Skeletal muscle tissue (tissue), 4 donors: Measurements from ENCODE around the gene OR56A5. TPM values are rescaled to one million over a fixed set of nuclear protein-coding genes. Genes with fewer than 3 reads are reported as not detected.

Experiments used
- H3K27ac ChIP-seq: one replicate; pipeline ENCODE4 v1.7.0; 2013; ENCODE audit warnings: mild to moderate bottlenecking, low read depth, low read length, inconsistent platforms
- H3K27me3 ChIP-seq, 3 donors: one replicate each; pipeline ENCODE4 v1.7.0; 2013; ENCODE audit warnings: low read length in 3 of 3; ENCODE audit not compliant: control insufficient read depth in 3 of 3, insufficient read depth in 3 of 3
- H3K36me3 ChIP-seq, 3 donors: one replicate each; pipeline ENCODE4 v1.7.0; 2013; ENCODE audit warnings: low read length in 3 of 3; ENCODE audit not compliant: control insufficient read depth in 3 of 3, insufficient read depth in 3 of 3
- H3K4me1 ChIP-seq, 3 donors: one replicate each; pipeline ENCODE4 v1.7.0; 2013; ENCODE audit warnings: low read length in 3 of 3, mild to moderate bottlenecking in 3 of 3; ENCODE audit not compliant: control insufficient read depth in 3 of 3, insufficient read depth in 3 of 3
- H3K4me3 ChIP-seq, 3 donors: one replicate each; pipeline ENCODE4 v1.7.0; 2013; ENCODE audit warnings: low read length in 3 of 3
- H3K9ac ChIP-seq, 3 donors: one replicate each; pipeline ENCODE4 v1.7.0; 2013; ENCODE audit warnings: low read length in 3 of 3, mild to moderate bottlenecking in 3 of 3, moderate library complexity in 2 of 3, low read depth in 1 of 3
- H3K9me3 ChIP-seq, 3 donors: one replicate each; pipeline ENCODE4 v1.7.0; 2013; ENCODE audit warnings: low read length in 3 of 3; ENCODE audit not compliant: control insufficient read depth in 3 of 3
- total RNA-seq: library from RNA; depleted of rRNA; stranded (reverse); fragments of >200 nt; gene quantifications from one replicate; pipeline ENCODE4 v1.2.3, GENCODE V29; 2014
- donor health status: Osteomylitis.

Gene OR56A5
- total RNA-seq, 1 donor from 2014 or later: not detected

GRCh38 chr11:5937868-5938602 lies 30.3 kb downstream of the OR56A5 start:
- H3K27ac ChIP-seq: no peak overlapping the region
- H3K36me3 ChIP-seq: no peaks in the 10 kb centered on the region
- no peaks in the 10 kb centered on the region for H3K27me3 ChIP-seq
- no peak overlapping the region for H3K4me3 ChIP-seq
- H3K4me1 ChIP-seq: no peaks in the 10 kb centered on the region
- peaks cover 0 to 3% (median 0%) of the 10 kb centered on the region in 3 donors for H3K9me3 ChIP-seq
- no peak overlapping the region for H3K9ac ChIP-seq

DNA sequence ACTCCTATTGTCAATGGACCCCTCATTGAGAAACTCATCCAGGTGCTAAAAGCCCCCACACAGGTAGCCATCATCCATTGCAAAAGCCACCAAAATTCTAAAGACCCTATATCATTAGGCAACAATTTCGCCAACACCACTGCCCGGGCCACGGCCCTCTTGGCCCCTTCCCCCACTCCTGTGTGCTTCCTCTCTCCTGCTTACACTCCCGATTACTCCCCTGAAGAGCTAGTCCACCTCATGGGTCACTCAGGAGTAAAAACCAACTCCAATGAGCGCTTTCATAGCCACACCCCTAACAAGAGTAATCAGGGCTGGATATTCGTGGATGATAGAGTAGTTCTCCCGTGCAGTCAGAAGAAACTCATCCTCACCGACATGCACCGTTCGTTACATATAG lies 35.2 kb downstream of the OR56A5 start:
- Histone ChIP-seq H3K36me3 (no peaks in the 10 kb centered on the region), H3K9ac (no peak overlapping the region), H3K4me3 (no peak overlapping the region), H3K27ac (no peak overlapping the region), H3K4me1 (no peaks in the 10 kb centered on the region), H3K27me3 (no peaks in the 10 kb centered on the region), H3K9me3 (peaks cover 0 to 10% (median 0%) of the 10 kb centered on the region in 3 donors)

- Histone ChIP-seq H3K27ac (no peak overlapping the region), H3K36me3 (no peaks in the 10 kb centered on the region), H3K27me3 (no peaks in the 10 kb centered on the region), H3K9me3 (peaks cover 0 to 9% (median 0%) of the 10 kb centered on the region in 3 donors), H3K4me3 (no peak overlapping the region), H3K9ac (no peak overlapping the region), H3K4me1 (no peaks in the 10 kb centered on the region)
Measured at GRCh38 chr11:5932671-5933070, 35.6 kb downstream of the OR56A5 start.

DNA sequence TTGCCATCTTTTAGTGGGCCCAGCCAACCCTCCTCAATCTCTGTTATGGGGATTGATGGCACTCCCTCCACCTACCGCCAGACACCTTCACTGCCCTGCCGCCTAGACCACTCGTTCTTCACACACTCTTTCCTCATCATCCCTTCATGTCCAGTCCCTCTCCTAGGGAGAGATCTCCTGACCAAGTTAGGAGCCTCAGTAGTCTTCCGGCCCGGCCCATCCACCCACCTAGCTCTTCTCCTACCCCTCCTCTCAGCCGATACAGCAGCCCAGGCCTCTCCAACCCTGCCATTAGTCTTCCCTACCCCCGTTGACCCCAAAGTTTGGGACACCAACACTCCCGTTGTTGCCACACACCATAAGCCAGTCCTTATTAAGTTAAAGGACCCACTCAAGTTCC lies 37.2 kb downstream of the OR56A5 start:
- Histone ChIP-seq H3K27ac (no peak overlapping the region), H3K4me1 (no peaks in the 10 kb centered on the region), H3K36me3 (no peaks in the 10 kb centered on the region), H3K27me3 (no peaks in the 10 kb centered on the region), H3K9ac (no peak overlapping the region), H3K4me3 (no peak overlapping the region), H3K9me3 (peaks cover 0 to 7% (median 0%) of the 10 kb centered on the region in 3 donors)

DNA sequence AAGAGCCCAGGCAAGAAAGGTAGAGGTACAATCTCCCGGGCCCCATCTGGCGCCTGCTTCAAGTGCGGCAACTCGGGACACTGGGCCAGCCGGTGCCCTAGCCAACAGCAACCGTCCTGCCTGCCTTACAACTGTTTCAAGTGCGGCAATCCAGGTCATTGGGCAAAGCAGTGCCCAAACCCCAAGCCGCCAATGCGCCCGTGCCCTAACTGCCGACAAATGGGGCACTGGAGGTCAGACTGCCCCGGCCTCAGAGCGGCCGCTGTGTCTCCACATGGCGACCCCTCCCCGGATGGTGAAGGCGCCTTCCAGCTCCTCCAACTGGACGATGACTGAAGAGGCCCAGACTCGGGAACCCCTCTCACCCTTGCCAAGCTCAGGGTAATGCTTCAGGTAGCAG lies 37.7 kb downstream of the OR56A5 start:
- no peak overlapping the region for H3K4me3 ChIP-seq
- no peaks in the 10 kb centered on the region for H3K27me3 ChIP-seq
- no peaks in the 10 kb centered on the region for H3K36me3 ChIP-seq
- no peaks in the 10 kb centered on the region for H3K4me1 ChIP-seq
- H3K9ac ChIP-seq: no peak overlapping the region
- no peak overlapping the region for H3K27ac ChIP-seq
- peaks cover 0 to 7% (median 0%) of the 10 kb centered on the region in 3 donors for H3K9me3 ChIP-seq

DNA sequence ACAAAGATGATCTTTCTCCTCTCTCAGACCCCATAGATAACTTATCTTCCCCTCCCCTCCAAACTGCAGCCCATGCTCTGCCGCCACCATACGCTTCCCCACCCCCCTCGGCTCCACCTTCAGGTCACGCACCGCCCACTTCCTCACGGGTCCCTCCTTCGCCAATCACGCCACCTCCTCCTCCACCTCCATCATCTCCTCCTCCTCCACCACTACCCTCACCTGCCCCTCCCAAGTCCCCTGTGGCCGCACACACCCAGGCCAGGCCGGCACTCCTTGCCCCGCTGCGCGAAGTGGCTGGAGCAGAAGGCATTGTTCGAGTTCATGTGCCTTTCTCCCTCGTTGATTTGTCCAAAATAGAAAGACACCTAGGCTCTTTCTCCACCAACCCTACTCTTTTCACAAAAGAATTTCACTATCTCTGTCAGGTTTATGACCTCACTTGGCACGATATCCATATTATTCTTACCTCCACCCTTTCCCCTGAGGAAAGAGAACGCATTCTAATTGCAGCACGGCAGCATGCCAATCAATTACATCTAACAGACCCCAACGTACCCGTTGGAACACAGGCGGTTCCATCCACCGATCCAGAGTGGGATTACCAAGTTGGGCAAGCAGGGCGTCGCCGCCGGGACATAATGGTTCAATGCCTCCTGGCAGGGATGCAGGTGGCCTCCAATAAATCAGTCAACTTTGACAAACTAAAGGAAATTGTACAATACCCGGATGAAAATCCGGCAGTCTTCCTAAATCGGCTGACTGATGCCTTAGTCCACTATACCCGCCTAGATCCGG lies 38.5 kb downstream of the OR56A5 start:
- Histone ChIP-seq H3K27me3 (no peaks in the 10 kb centered on the region), H3K27ac (no peak overlapping the region), H3K4me1 (no peaks in the 10 kb centered on the region), H3K9me3 (peaks cover 0 to 7% (median 0%) of the 10 kb centered on the region in 3 donors), H3K9ac (no peak overlapping the region), H3K36me3 (no peaks in the 10 kb centered on the region), H3K4me3 (no peak overlapping the region)

DNA sequence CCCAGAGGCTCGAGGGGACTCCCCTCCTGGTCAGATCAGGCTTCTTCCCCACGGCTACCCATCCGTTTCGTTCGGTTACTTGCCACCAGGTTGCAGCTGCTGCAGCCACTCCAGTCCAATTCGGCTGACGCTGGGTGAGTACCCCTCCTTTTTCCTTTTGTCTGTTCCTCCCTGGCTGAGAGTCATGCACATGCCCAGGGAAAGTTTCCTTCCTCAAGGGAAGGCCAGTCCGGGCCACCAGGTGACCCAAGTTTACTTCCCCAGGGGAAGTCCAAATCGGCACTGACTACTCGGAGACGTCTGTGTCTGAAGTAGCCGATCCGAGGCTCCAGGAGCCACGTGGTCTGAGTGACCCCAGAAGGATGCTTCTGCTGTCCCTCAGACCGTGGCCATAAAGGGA lies 39.5 kb downstream of the OR56A5 start:
- Histone ChIP-seq H3K36me3 (no peaks in the 10 kb centered on the region), H3K9me3 (peaks cover 0 to 7% (median 0%) of the 10 kb centered on the region in 3 donors)

DNA sequence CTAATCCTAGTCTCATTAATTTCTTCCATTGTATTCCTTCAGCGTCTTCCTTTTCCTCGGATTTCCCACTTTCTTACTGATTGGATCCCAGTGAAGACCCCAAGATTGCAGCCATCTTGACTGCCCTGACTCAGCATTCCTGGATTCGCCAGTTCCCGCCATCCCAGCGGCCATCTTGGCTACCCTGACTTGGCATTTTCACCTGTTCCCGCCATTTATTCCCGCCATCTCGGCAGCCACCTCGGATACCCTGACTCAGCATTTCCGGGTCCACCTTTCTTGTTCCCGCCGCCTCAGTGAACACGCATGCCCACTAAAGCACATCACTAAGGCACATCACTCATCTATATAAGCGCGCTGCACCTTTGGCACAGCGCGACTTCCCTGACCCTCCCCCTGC lies 40.0 kb downstream of the OR56A5 start:
- no peak overlapping the region for H3K4me3 ChIP-seq
- H3K27ac ChIP-seq: no peak overlapping the region
- peaks cover 0 to 7% (median 0%) of the 10 kb centered on the region in 3 donors for H3K9me3 ChIP-seq
- no peak overlapping the region for H3K9ac ChIP-seq
- H3K36me3 ChIP-seq: no peaks in the 10 kb centered on the region
- H3K4me1 ChIP-seq: no peaks in the 10 kb centered on the region
- H3K27me3 ChIP-seq: no peaks in the 10 kb centered on the region

More for the DNA sequence above, 39.5 kb downstream of the OR56A5 start:
- Histone ChIP-seq H3K9ac (no peak overlapping the region), H3K27me3 (no peaks in the 10 kb centered on the region), H3K4me1 (no peaks in the 10 kb centered on the region), H3K4me3 (no peak overlapping the region), H3K27ac (no peak overlapping the region)

- peaks cover 0 to 2% (median 0%) of the 10 kb centered on the region in 3 donors for H3K9me3 ChIP-seq
- no peak overlapping the region for H3K27ac ChIP-seq
- no peaks in the 10 kb centered on the region for H3K36me3 ChIP-seq
- H3K4me1 ChIP-seq: no peaks in the 10 kb centered on the region
- no peaks in the 10 kb centered on the region for H3K27me3 ChIP-seq
- no peak overlapping the region for H3K9ac ChIP-seq
- no peak overlapping the region for H3K4me3 ChIP-seq
Measured at GRCh38 chr11:5923794-5924193, 44.5 kb downstream of the OR56A5 start.

GRCh38 chr11:5923427-5923776 lies 44.9 kb downstream of the OR56A5 start:
- H3K9me3 ChIP-seq: peaks cover 0 to 2% (median 0%) of the 10 kb centered on the region in 3 donors
- no peak overlapping the region for H3K4me3 ChIP-seq
- H3K27ac ChIP-seq: no peak overlapping the region
- no peaks in the 10 kb centered on the region for H3K27me3 ChIP-seq
- H3K4me1 ChIP-seq: no peaks in the 10 kb centered on the region
- H3K9ac ChIP-seq: no peak overlapping the region
- no peaks in the 10 kb centered on the region for H3K36me3 ChIP-seq
